ENCODE data around the gene CACNA1S.

The CACNA1S gene

DNA sequence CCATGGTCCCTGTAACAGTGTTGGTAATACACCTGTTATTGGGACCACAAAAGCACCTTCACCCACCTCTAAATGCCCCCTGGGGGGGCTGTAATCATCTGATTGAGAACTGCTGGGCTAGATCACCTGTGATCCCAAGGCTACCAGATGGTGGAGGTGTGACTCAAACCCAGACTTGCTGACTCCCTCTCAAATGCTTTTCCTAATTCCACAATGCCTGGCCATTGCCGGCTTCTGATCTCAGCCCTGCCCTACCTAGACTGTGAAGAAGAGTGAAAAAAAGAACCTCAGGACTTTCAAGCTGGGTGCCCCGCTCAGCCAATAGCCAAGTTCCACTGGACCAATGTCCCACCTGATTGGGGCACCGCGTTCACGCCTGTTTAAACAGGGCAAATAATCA is 32.5 kb upstream of the CACNA1S start:
- H3K27ac ChIP-seq (ENCODE audit: low read depth, low read length), result no peak overlapping the region
- no peaks in the 10 kb centered on the region for H3K4me1 ChIP-seq (ENCODE audit: control insufficient read depth, low read length)
- H4K20me1 ChIP-seq (ENCODE audit: control insufficient read depth, insufficient read depth, low read depth, low read length), result peaks cover 3% of the 10 kb centered on the region; the same call in 1 of the 2 replicates
- TF ChIP-seq, protein P1, sequence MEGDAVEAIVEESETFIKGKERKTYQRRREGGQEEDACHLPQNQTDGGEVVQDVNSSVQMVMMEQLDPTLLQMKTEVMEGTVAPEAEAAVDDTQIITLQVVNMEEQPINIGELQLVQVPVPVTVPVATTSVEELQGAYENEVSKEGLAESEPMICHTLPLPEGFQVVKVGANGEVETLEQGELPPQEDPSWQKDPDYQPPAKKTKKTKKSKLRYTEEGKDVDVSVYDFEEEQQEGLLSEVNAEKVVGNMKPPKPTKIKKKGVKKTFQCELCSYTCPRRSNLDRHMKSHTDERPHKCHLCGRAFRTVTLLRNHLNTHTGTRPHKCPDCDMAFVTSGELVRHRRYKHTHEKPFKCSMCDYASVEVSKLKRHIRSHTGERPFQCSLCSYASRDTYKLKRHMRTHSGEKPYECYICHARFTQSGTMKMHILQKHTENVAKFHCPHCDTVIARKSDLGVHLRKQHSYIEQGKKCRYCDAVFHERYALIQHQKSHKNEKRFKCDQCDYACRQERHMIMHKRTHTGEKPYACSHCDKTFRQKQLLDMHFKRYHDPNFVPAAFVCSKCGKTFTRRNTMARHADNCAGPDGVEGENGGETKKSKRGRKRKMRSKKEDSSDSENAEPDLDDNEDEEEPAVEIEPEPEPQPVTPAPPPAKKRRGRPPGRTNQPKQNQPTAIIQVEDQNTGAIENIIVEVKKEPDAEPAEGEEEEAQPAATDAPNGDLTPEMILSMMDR (IDR thresholded peaks at IDR 0.05; ENCODE audit: low read depth, low read length, poor library complexity, severe bottlenecking), result no peak
- no peak for TF ChIP-seq EZH2phosphoT487 (IDR thresholded peaks at IDR 0.05; ENCODE audit: borderline replicate concordance, low read length)
- peaks cover 13% of the 10 kb centered on the region; the same call in 1 of the 2 replicates for H3K36me3 ChIP-seq (ENCODE audit: control insufficient read depth, low read length)
- H3K79me2 ChIP-seq (ENCODE audit: control insufficient read depth, low read length), result no peaks in the 10 kb centered on the region
- no peaks in the 10 kb centered on the region for H3F3A ChIP-seq (ENCODE audit: control insufficient read depth, insufficient read depth)
- no peak overlapping the region for H3K4me3 ChIP-seq (ENCODE audit: low read length)
- no peaks in the 10 kb centered on the region for H3K27me3 ChIP-seq (ENCODE audit: control insufficient read depth, low read length)
- H3K4me2 ChIP-seq (ENCODE audit: low read length), result no peak overlapping the region
- no peaks in the 10 kb centered on the region for H3K9me2 ChIP-seq (replicated peaks; ENCODE audit: control insufficient read depth, low read length)
- H3K9me3 ChIP-seq (ENCODE audit: control insufficient read depth, insufficient read depth, low read length), result no peaks in the 10 kb centered on the region

DNA sequence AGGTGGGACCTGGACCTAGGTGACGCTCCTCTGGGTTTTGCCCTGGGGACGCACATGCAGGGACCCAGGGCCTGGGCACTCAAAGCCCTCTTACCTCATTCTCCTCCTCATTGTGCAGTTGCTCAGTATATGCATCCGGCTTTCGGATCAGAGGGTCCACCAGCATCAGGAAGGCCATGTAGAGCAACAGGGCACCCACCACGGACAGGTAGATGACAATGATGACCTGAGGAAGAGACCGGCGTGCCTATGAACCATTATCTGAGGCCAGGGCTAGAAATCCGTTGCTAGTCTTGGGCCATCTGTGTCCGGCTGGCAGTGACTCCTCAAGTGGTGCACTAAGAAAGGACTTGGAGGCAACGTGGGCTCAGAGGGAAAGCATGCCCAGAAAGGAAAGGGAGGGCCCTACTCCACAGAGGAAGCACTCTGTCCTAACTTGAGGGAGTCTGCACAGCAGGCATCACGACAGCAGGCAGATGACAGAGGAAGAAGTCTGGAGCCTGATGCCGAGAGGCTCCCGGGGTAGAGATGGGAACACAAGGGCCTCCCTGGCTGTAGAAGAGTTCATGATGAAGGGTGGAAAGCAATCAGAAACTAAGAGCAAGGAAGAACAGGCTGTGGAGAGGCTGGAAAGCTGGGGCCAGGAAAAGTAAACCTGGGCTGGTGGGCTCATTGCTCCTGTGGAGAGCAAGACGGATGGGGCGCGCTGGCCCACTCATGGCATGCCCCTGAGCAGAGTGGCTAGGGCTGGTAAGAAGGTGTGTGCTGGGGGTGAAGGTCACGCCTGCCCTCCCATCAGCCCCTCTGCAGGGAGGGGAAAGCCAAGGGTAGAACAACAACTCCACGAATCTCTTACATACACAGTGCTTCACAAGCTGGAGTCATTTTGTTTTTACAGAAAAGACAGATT is 31.8 kb upstream of the CACNA1S start:
- Histone ChIP-seq H3K4me3 (ENCODE audit: low read length) (no peak overlapping the region), H3K36me3 (ENCODE audit: control insufficient read depth, low read length) (peaks cover 11% of the 10 kb centered on the region; the same call in 1 of the 2 replicates), H3K27me3 (ENCODE audit: control insufficient read depth, low read length) (no peaks in the 10 kb centered on the region), H3K79me2 (ENCODE audit: control insufficient read depth, low read length) (no peaks in the 10 kb centered on the region), H3F3A (ENCODE audit: control insufficient read depth, insufficient read depth) (no peaks in the 10 kb centered on the region), H4K20me1 (ENCODE audit: control insufficient read depth, insufficient read depth, low read depth, low read length) (no peaks in the 10 kb centered on the region; the same call in 1 of the 2 replicates), H3K9me3 (ENCODE audit: control insufficient read depth, insufficient read depth, low read length) (no peaks in the 10 kb centered on the region), H3K9me2 (replicated peaks; ENCODE audit: control insufficient read depth, low read length) (no peaks in the 10 kb centered on the region), H3K4me1 (ENCODE audit: control insufficient read depth, low read length) (no peaks in the 10 kb centered on the region), H3K4me2 (ENCODE audit: low read length) (no peak overlapping the region), H3K27ac (ENCODE audit: low read depth, low read length) (no peak overlapping the region)
- TF ChIP-seq, protein P1 (IDR thresholded peaks at IDR 0.05; ENCODE audit: low read depth, low read length, poor library complexity, severe bottlenecking), result no peak
- TF ChIP-seq EZH2phosphoT487 (IDR thresholded peaks at IDR 0.05; ENCODE audit: borderline replicate concordance, low read length), result no peak

DNA sequence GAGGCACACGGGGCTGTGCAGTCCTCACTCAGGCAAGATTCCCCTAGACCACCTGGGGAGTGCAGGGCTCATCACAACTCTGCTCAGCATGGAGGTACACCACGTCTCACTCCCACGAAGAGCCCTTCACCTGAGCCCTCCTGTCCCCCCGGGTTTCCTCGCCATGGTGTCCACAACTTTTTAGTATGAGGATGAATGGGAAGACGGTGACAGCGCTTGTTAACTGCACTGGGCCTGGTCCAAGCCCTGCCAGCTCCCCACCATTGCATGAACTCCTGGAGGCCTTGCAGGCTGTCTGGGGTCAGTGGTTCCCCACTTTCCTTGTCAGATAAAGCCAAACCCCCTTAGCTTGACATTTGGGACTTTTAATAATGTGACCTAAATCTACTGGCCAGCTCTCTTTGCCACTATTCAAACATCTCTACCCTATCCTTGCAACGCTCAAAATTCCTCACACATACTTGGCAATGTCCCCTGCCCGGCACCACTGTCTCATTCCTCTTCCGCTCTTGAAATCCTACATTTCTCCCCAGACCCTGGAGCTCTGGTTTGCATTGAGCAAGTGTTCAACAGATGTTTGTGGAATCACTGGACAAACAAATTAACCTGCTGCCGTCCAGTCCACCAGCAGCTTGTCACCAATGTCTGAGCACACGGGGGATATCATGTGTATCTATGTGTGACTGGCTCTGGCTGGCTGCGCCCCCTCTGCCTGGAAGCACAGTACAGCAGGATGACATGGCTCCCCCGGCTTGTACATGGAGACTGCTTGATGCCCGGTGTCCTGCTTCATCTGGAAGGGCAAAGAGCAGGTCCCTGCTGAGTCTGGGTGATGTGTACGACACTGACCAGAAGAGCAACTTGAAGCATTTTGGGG is 30.9 kb upstream of the CACNA1S start:
- Histone ChIP-seq H3K9me3 (ENCODE audit: control insufficient read depth, insufficient read depth, low read length) (no peaks in the 10 kb centered on the region), H3K4me3 (ENCODE audit: low read length) (no peak overlapping the region), H3K27ac (ENCODE audit: low read depth, low read length) (no peak overlapping the region), H3K36me3 (ENCODE audit: control insufficient read depth, low read length) (peaks cover 8% of the 10 kb centered on the region; the same call in 1 of the 2 replicates), H3K4me2 (ENCODE audit: low read length) (no peak overlapping the region), H3K27me3 (ENCODE audit: control insufficient read depth, low read length) (no peaks in the 10 kb centered on the region), H3K9me2 (replicated peaks; ENCODE audit: control insufficient read depth, low read length) (no peaks in the 10 kb centered on the region), H3F3A (ENCODE audit: control insufficient read depth, insufficient read depth) (no peaks in the 10 kb centered on the region), H3K4me1 (ENCODE audit: control insufficient read depth, low read length) (no peaks in the 10 kb centered on the region), H4K20me1 (ENCODE audit: control insufficient read depth, insufficient read depth, low read depth, low read length) (no peaks in the 10 kb centered on the region; the same call in 1 of the 2 replicates), H3K79me2 (ENCODE audit: control insufficient read depth, low read length) (no peaks in the 10 kb centered on the region)
- TF ChIP-seq, protein P1 (IDR thresholded peaks at IDR 0.05; ENCODE audit: low read depth, low read length, poor library complexity, severe bottlenecking), result no peak
- no peak for TF ChIP-seq EZH2phosphoT487 (IDR thresholded peaks at IDR 0.05; ENCODE audit: borderline replicate concordance, low read length)
